ENCODE measurements around the gene NBAS. TPM values are rescaled to one million over a fixed set of nuclear protein-coding genes. Genes with fewer than 3 reads are reported as not detected.

NBAS gene
- polyA plus RNA-seq, 1 donor (not counting 4 experiments of a cell fraction or from before 2014, with no cell fraction given): 27.9 TPM

- H3K36me3 ChIP-seq (ENCODE audit: control insufficient read depth in 2 of 2, extremely low read depth in 1 of 2, insufficient read depth in 2 of 2, low read length in 2 of 2): no peaks in the 10 kb centered on the region
- dilution Hi-C loops (cut with MboI; ENCODE audit: extremely low pct_ligation_motif_present, low sequenced_read_pairs): no loop called here
- H3K27ac ChIP-seq (ENCODE audit: control insufficient read depth, insufficient read depth, low read length): no peak overlapping the region
- TF ChIP-seq EZH2 (IDR thresholded peaks at IDR 0.05; ENCODE audit: low read length): no peak
- TF ChIP-seq CTCF (optimal IDR thresholded peaks at IDR 0.05 in 1 of 3, IDR thresholded peaks at IDR 0.05 in 1 of 3, conservative IDR thresholded peaks at IDR 0.05 in 1 of 3; ENCODE audit: extremely low read depth in 1 of 3, insufficient read depth in 2 of 3, low read length in 3 of 3): no peak
- no peaks in the 10 kb centered on the region for H3K27me3 ChIP-seq (ENCODE audit: control insufficient read depth, extremely low read depth, insufficient read depth, low read length)
- no peaks in the 10 kb centered on the region for H4K20me1 ChIP-seq (ENCODE audit: control insufficient read depth, extremely low read depth, insufficient read depth, low read length)
- no peak overlapping the region for H2AFZ ChIP-seq (ENCODE audit: control insufficient read depth, low read length)
- FAIRE-seq (no peak), DNase-seq (ENCODE audit: low read depth, low spot score) (no peak)
- H3K4me2 ChIP-seq (ENCODE audit: control insufficient read depth, extremely low read depth, insufficient read depth, low read depth, low read length): no peak overlapping the region
- H3K9me1 ChIP-seq (ENCODE audit: control insufficient read depth, extremely low read depth, insufficient read depth, low read length): no peaks in the 10 kb centered on the region
- no peaks in the 10 kb centered on the region for H3K9me3 ChIP-seq (ENCODE audit: control insufficient read depth, low read depth, low read length)
- H3K9ac ChIP-seq (ENCODE audit: control insufficient read depth, extremely low read depth, insufficient read depth, low read length): no peak overlapping the region
- no peaks in the 10 kb centered on the region for H3K79me2 ChIP-seq (ENCODE audit: control insufficient read depth, insufficient read depth, low read length)
- H3K4me1 ChIP-seq (ENCODE audit: control insufficient read depth, extremely low read depth, insufficient read depth, low read length): no peaks in the 10 kb centered on the region
- H3K4me3 ChIP-seq (ENCODE audit: control insufficient read depth in 2 of 3, extremely low read depth in 1 of 3, insufficient read depth in 2 of 3, low read depth in 1 of 3, low read length in 3 of 3): no peak overlapping the region
These were observed 307.3 kb downstream of the NBAS start for GRCh38 chr2:15253835-15254286.

GRCh38 chr2:15253247-15253646, 307.9 kb downstream of the NBAS start:
- H4K20me1 ChIP-seq (ENCODE audit: control insufficient read depth, extremely low read depth, insufficient read depth, low read length): no peaks in the 10 kb centered on the region
- H3K4me1 ChIP-seq (ENCODE audit: control insufficient read depth, extremely low read depth, insufficient read depth, low read length): no peaks in the 10 kb centered on the region
- no peak overlapping the region for H3K27ac ChIP-seq (ENCODE audit: control insufficient read depth, insufficient read depth, low read length)
- H3K9me3 ChIP-seq (ENCODE audit: control insufficient read depth, low read depth, low read length): no peaks in the 10 kb centered on the region
- no peak overlapping the region for H3K4me2 ChIP-seq (ENCODE audit: control insufficient read depth, extremely low read depth, insufficient read depth, low read depth, low read length)
- dilution Hi-C loops (cut with MboI; ENCODE audit: extremely low pct_ligation_motif_present, low sequenced_read_pairs): no loop called here
- H3K79me2 ChIP-seq (ENCODE audit: control insufficient read depth, insufficient read depth, low read length): no peaks in the 10 kb centered on the region
- no peak for FAIRE-seq
- no peaks in the 10 kb centered on the region for H3K9me1 ChIP-seq (ENCODE audit: control insufficient read depth, extremely low read depth, insufficient read depth, low read length)
- no peak overlapping the region for H2AFZ ChIP-seq (ENCODE audit: control insufficient read depth, low read length)
- no peaks in the 10 kb centered on the region for H3K36me3 ChIP-seq (ENCODE audit: control insufficient read depth in 2 of 2, extremely low read depth in 1 of 2, insufficient read depth in 2 of 2, low read length in 2 of 2)
- H3K9ac ChIP-seq (ENCODE audit: control insufficient read depth, extremely low read depth, insufficient read depth, low read length): no peak overlapping the region
- no peaks in the 10 kb centered on the region for H3K27me3 ChIP-seq (ENCODE audit: control insufficient read depth, extremely low read depth, insufficient read depth, low read length)
- no peak overlapping the region for H3K4me3 ChIP-seq (ENCODE audit: control insufficient read depth in 2 of 3, extremely low read depth in 1 of 3, insufficient read depth in 2 of 3, low read depth in 1 of 3, low read length in 3 of 3)
- TF ChIP-seq CTCF (optimal IDR thresholded peaks at IDR 0.05 in 1 of 3, IDR thresholded peaks at IDR 0.05 in 1 of 3, conservative IDR thresholded peaks at IDR 0.05 in 1 of 3; ENCODE audit: extremely low read depth in 1 of 3, insufficient read depth in 2 of 3, low read length in 3 of 3) (no peak), EZH2 (IDR thresholded peaks at IDR 0.05; ENCODE audit: low read length) (no peak)
- no peak for DNase-seq (ENCODE audit: low read depth, low spot score)

Data from keratinocyte (primary cell).